GM21423 (cell line): ENCODE data around the gene GRIN3B.

Experiments
- ATAC-seq: cut with Tn5 transposase; IDR thresholded peaks from one replicate; pipeline ENCODE4 v1.9.1; 2021; ENCODE audit warnings: mild to moderate bottlenecking, moderate library complexity; ENCODE audit not compliant: unreplicated experiment

GRIN3B gene

DNA sequence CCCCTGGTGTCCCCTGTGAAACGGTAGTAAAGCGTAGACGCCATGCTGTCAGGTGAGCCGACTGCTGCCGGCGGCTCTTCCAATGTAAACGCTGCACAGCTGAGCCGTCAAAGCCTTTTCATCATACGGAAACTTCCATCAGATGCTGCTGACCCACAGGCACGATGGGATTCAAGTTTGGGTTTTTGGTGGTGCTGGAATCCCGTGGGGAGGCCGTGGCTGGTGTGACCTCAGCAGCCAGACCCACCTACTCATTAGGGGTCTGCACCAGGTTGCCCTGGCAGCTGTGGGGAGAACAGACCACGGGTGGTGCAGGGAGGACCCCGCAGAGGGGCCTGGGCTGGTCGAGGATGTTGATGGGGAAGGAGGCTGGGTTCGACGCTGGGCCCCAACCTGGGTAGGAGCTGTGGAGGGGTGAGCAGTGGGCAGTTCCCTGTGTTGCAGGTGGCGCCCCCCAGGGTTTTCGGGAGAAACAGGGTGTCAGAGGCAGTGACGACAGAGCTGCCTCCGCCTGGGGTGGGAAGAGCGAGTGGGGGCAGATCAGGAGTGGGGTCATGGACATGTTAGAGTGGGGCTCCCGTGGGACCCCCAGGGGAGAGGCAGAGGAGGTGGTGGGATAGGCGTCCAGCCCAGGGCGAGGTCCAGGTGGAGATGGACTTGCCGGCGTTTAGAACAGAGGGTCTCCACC lies 6.6 kb downstream of the GRIN3B start:
- ATAC-seq, result no peak

DNA sequence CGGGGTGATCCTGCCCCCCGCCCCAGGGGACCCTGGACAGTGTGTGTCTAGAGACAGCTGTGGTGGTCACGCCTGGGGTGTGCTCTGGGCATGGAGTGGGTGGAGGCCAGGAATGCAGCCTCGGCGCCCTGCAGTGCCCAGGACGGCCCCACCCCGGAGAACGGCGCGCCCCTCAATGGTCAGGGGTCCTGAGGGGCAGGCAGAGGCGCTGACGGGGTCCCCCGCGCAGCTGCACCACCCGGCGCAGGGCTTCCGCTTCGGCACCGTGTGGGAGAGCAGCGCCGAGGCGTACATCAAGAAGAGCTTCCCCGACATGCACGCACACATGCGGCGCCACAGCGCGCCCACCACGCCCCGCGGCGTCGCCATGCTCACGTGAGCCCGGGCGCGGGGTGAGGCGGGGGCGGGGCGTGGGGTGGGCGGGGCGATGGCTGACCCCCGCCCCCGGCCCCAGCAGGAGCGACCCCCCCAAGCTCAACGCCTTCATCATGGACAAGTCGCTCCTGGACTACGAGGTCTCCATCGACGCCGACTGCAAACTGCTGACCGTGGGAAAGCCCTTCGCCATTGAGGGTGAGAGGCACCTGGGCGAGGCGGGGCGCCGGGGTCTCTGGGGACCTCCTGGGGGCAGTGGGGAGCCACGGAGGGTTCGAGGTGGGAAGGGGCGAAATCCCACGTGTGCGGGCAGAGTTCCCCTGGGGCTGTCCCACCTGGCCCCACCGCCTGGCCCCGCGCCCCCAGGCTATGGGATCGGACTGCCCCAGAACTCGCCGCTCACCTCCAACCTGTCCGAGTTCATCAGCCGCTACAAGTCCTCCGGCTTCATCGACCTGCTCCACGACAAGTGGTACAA lies 7.4 kb downstream of the GRIN3B start:
- ATAC-seq, result no peak

DNA sequence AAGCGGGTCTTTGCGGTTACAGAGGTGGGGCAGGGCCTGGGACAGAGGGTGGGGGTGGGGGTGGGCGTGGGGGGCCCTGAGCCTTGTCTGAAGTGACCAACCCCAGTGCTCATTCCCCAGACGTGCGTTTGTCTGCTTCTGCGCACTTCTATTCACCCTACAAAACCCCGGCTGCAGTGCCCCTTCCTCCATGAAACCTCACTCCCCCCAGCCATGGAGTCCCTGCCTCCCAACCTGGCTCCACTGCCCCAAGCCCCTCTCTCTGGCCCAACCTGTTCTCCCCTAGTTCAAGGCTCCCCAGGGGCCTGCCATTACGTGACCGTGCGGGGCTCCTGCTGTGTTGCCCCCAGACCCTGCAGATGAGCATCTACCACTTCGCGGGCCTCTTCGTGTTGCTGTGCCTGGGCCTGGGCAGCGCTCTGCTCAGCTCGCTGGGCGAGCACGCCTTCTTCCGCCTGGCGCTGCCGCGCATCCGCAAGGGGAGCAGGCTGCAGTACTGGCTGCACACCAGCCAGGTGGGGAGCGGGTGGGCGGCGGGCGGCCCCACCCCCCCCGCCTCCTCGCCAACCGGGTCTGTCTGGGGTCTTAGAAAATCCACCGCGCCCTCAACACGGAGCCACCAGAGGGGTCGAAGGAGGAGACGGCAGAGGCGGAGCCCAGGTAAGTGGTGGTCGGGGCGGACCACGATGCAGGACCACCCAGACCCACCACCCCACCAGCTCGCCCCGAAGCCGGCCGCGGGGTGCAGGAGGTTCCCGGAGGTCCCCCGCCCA lies 8.2 kb downstream of the GRIN3B start:
- no peak for ATAC-seq

DNA sequence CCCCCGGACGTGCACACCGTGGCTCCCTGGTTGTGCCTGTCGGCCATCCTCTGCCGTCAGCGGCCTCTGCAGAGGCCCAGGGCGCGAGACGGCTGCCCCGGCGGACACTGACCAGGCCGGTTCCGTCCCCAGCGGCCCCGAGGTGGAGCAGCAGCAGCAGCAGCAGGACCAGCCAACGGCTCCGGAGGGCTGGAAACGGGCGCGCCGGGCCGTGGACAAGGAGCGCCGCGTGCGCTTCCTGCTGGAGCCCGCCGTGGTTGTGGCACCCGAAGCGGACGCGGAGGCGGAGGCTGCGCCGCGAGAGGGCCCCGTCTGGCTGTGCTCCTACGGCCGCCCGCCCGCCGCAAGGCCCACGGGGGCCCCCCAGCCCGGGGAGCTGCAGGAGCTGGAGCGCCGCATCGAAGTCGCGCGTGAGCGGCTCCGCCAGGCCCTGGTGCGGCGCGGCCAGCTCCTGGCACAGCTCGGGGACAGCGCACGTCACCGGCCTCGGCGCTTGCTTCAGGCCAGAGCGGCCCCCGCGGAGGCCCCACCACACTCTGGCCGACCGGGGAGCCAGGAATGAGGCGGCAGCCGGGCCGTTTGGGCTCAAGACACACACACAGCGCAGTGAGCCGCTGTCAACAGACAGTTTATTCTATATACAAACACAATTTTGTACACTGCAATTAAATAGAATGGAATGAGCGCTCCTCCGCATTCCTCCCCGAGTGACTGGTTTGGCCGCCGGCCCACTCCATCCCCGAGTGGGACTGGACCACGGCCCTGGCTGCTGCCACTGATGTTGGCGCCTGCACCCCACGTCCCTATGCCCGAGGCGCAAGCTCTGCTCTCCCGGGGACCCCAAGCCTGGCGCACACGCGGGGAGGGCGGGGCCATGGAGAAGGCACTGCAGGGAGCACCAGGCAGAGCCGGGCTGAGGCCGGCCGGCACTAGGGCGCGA lies 9.1 kb downstream of the GRIN3B start:
- no peak for ATAC-seq

DNA sequence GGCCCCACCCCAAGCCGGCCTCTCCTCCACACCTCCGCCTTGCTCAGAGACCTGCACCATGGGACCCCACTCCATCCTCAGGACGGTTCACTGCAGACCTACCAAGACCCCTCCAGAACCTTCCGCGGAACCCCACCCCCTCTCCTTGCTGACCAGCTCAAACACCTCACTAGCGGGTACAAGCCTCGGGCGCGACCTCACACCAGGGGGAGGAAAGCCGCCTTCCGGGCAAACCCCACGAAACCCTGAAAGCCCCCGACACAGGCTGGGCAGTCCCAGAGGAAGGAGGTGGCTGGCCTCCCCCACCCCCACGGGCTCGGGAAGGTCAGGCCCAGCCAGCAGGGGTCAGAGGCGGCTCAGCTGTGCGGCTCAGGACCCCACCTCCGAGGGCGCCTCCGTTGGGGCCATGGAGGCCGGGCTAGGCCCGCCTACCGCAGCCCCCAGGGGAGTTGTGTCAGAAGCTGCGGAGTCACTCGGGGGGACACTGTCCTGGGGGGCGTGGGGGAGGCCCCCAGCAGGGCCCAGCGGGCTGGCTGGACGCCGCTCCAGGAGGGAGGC lies 9.8 kb downstream of the GRIN3B start:
- no peak for ATAC-seq

DNA sequence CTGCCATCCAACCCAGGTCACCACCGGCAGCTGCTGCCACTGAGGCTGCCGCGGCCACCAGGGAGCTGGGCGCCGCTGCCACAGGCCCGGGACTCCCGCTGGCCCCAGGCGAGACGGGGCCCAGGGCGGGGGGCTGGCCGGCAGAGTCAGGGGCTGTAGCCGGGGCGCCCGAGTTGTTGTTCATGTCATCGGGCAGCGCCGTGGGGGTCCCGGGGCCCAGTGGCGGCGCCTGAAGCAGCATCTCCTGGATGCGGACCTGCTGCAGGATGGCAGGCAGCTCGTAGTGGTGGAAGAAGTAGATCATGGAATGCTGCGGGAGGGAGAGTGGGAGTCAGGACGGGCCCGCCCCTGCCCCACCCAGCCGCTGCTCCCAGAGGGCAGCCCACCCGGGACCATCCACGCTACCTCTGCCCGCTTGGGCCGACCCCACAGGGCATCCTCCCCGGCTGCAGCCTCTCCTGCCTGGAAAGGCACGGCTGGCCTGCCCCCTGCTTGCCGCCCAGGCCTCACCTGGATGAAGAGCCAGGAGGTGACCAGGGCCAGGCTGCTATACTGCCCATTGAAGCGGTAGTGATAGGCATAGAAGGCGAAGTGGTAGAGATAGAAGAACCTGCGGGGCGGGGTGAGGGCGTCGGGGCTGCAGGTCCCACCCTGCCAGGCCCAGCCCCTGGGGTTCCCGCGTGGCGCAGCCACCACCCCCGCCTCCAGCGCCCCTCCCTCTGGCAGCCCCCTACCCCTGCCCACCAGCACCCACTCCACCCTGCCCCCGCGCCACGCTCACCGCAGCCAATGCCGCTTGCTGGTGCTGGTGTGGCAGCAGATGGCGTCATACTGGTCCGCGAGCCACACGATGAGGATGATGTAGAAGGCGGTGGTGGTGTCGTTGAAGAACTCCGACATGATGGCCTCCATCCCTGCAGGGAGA lies 10.6 kb downstream of the GRIN3B start:
- ATAC-seq, result no peak

DNA sequence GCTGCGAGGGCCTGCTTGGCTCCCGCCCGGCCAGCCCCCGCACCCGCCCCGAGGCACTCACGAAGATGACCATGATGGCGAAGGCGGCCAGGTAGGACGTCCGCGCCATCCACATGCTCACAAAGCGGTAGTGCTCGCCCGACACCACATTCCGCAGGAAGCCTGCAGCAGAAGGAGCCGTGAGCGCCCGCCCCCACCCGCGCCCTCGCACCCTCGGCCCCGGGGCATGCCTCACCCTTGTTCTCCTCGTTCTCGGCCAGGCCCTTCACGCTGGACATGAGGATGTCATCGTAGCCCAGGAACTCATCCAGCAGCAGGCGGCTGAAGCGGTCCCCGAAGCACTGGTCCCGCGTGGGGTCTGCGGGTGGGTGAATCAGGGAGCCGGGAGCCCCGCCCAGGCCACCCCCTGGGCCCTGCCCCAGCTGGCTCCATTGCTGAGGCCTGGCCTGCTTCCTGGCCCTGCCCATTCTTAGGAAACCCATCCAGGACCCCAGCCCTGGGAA lies 11.7 kb downstream of the GRIN3B start:
- ATAC-seq, result no peak

DNA sequence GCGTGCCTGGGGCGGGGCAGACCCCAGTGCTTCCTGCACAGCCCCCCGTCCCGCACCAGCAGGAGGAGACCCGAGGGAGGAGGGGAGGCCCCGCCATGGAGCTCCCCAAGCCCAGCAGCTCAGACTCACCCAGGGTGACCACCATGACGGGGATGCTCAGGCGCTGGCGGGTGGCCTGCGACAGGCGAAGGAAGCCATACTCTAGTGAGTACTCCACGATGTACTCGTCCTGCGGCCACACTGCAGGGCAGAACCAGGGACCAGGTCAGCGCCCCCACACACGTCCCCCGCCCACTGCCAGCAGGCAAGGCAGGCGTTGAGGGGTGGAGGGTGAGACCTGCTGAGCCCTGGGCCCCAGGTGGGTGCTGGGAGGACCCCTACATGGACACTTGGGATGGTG lies 12.1 kb downstream of the GRIN3B start:
- ATAC-seq, result no peak

DNA sequence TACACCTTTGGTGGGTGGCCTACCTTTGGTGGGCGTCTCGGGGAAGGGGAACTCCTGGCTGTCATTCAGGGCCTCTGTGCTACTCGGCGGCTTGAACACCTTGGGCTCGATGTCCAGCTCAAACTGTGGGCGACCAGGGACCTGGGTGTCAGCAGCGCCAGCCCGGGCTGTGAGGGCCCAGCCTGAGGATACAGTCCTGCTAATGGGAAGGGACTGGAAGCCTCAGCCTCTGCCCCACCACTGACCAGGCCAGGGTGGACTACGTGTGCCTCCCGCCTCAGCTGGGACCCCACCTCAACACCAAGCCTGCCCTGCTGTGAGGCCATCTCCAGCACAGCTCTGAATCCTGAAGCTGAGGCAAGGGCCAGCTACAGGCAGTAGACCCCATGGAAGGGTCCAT lies 13.0 kb downstream of the GRIN3B start:
- ATAC-seq, result no peak

DNA sequence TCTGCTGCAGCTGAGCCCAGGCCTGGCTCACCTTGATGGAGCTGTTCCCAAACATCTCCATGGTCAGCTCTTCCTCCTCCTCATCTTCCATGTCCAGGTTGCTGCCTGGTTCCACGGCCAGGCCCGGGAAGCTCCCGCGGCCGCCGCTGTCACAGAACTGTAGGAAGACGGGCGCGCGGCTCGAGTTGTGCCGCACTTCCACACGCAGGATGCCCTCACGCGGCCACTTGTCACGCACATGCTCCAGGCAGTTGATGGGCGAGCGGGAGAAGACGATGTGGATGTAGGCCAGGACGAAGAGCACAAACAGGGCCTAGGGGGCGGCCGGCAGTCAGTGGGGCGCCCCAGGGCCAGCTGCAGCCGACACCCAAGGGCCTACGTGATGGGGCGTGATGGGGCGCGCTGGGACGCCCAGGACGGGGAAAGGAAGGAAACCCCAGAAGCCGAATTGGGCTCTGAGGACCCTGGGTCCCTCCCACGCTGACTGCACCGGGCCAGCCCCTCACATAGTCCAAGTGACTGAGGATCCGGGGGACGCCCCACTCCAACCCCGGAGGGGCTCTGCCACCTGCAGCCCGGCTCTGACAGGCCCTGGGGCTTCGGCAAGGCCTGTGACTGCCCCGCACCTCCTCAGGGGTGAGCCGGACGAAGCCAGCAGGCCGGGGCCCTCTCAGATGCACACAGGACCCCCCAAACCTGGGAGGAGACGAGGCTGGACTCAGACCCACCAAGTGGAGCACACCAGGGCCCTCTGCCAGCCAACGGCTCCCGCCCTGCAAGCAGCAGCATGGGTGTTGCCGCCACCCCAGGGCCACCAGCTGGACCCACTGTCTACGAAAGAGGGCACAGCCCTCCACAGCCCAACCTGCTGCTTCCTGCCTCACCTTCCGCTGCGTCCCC lies 14.2 kb downstream of the GRIN3B start:
- no peak for ATAC-seq

DNA sequence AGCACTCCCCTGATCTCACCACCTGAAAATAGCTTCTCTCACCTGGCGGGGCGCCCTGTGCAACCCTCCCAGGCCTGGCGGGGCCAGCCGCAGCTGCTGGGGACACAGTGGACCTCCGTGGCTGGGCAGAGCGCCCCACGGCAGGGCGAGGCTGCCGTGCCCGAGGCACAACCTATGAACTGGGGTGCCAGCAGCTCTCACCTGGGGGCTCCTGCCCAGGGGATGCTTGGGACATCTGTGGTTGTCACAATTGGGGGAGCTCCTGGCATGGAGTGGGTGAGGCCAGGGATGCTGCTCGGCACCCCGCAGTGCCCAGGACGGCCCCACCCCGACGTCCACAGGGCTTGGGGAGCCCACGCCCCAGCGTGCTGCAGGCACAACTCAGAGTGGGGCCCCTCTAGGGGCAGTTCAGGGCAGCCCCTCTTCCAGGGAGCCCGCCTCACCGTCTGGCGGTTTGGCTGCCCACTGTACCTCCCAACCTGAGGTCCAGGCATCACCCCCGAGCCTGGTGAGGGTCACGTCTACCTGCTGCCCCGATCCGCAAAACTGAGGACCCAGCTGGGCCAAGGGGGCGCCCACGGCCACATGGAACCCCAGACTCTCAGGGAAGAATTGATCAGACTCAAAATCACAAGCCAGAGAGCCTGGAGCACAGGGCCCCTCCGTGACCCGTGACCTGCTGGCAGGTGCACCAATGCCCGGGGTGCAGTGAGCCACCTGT lies 15.0 kb downstream of the GRIN3B start:
- ATAC-seq, result no peak

DNA sequence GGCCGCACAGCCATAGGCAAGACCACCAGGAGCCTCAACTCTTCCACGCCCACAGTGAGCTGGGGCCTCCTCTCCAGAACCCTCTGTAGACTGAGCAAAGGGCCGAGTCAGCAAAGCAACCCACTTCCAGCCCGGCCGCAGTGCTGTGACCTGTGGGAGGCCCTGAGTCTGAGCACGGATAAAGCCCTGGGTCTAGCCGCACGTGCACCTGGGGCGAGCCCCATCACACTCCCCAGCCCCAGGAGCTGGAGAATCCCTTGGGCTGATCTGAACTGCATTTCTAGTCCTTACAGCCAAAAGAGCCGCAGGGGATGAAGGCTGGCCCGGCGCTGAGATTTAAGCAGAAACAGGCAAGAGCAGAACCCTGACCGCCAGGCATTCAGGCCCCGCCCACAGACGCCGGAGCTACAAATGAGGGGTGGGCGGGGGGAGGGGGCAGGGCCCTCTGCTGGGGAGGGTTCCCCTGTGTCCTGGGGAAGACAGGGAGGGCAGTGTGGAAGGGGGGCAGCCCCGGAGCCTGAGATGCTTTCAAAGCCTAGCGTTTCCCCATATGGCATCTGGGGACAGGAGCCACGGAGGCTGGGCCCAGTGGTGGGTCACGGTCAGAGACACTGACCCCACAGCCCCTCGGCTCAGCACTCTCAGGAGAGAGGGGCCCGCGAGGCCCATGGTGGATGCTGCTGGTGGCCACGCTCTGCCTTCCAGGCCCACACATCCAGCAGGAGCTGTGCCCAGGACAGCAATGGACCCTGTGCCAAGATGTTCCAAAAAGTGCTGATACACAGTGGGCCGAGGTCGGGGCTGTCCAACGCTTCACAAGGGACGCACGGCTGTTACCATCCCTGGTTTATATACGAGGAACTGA lies 15.8 kb downstream of the GRIN3B start:
- no peak for ATAC-seq

DNA sequence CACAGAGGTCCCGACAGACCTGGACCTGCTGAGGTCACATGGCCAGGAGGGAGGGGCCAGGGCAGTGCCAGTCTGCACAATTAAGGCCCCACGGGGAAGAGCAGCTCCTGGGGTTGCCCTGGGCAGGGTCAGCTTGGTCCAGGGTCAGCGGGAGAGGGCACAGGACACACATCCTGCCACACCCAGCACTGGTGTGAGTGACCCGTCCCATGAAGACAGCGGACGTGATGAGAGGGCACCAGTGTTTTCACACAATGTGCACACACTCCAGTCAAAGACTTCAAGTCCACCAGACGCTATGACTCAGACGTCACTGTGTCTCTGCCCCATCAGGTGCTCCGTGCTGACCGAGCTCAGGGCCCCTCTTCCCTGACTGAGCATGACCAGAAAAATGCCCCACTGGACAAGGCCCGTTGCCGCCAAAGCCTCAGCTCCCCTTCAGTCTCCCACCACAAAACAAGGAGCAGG lies 16.5 kb downstream of the GRIN3B start:
- ATAC-seq, result no peak

DNA sequence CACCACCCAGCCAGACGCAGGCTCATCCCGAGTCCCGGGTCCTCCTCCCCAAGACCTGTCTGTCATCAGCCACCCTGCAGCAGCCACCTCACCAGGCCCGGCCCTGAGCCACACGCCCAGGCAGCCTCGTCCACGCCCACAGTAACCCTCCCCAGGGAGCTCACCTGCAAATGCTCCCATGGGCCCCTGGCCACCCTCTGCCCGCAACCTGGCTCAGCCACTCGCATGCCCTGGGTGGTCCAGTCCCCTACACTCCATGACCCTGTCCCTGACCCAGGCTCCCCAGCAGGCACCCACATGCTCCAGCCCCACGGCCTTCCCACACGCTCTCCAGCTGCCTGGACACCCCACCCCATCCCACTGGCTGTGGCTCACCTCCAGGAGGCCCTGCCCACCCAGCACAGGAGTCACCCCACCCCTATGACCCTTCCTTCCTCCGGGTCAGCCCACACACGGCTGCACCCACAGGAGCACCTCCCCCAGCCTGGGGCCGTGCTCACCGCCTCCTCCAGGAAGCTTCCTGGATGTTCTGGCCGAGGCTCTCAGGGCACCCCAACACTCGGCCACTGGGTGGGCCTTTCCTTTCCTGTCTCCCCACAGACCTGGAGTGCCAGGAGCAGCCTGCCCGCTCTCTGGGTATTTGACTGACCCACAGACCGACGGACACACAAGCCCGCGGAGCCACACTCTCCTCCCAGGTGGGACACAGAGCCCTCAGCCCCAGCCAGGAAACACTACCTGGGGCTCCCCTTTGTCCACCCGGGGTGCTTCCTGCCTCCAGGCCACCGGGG lies 17.1 kb downstream of the GRIN3B start:
- no peak for ATAC-seq

DNA sequence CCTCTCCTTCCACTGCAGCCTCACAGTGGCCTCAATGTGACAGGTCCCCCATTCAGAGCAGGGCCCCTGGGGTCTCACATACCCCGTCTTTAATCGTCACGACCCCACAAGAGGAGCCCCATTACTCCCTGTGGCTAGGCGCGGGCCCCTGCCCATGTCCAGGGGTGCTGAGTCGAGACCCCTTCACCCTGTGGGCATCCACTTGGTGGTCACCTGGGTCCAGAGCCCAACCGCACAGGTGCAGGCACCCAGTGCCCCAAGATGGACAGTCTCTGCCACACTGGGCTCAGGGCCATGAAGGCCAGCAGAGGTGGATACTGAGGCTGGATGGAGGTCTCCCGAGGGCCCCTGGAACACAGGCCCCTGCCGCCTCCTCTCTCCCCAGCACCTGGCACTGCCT lies 17.7 kb downstream of the GRIN3B start:
- no peak for ATAC-seq
